Stimulated activated naive CD8-positive, alpha-beta T cell treated with anti-CD3 and anti-CD28 coated beads, Interleukin-15, Interleukin-2, amounts not matched to agents 100 ng/mL and 50 ng/mL, for 24 hours (primary cell): ENCODE data around the gene NEO1.

Source experiments
- H3K27ac Mint-ChIP-seq: one replicate; pipeline ENCODE4 v1.8.0; 2021; ENCODE audit warnings: mild to moderate bottlenecking, mixed read lengths
- H3K27me3 Mint-ChIP-seq: one replicate; pipeline ENCODE4 v1.8.0; 2021; ENCODE audit warnings: mixed read lengths
- H3K36me3 Mint-ChIP-seq: one replicate; pipeline ENCODE4 v1.8.0; 2021; ENCODE audit warnings: low read depth, mixed read lengths
- H3K4me1 Mint-ChIP-seq: one replicate; pipeline ENCODE4 v1.8.0; 2021; ENCODE audit warnings: low read depth, mixed read lengths
- H3K4me3 Mint-ChIP-seq: one replicate; pipeline ENCODE4 v1.8.0; 2021; ENCODE audit warnings: mild to moderate bottlenecking, mixed read lengths
- H3K9me3 Mint-ChIP-seq: one replicate; pipeline ENCODE4 v1.8.0; 2021; ENCODE audit warnings: mixed read lengths

Gene NEO1

GRCh38 chr15:73023071-73023470 is 29.2 kb upstream of the NEO1 start:
- Mint-ChIP-seq H3K4me3 (no peak overlapping the region), H3K27ac (no peak overlapping the region), H3K36me3 (no peaks in the 10 kb centered on the region), H3K4me1 (no peaks in the 10 kb centered on the region), H3K9me3 (no peaks in the 10 kb centered on the region), H3K27me3 (peaks cover 47% of the 10 kb centered on the region)

GRCh38 chr15:73024168-73024567 is 28.1 kb upstream of the NEO1 start:
- Mint-ChIP-seq H3K9me3 (no peaks in the 10 kb centered on the region), H3K27me3 (peaks cover 55% of the 10 kb centered on the region), H3K27ac (no peak overlapping the region)

GRCh38 chr15:73026511-73027054 is 25.7 kb upstream of the NEO1 start:
- no peaks in the 10 kb centered on the region for H3K4me1 Mint-ChIP-seq

More at GRCh38 chr15:73024168-73024567, 28.1 kb upstream of the NEO1 start:
- no peaks in the 10 kb centered on the region for H3K4me1 Mint-ChIP-seq
- no peaks in the 10 kb centered on the region for H3K36me3 Mint-ChIP-seq
- no peak overlapping the region for H3K4me3 Mint-ChIP-seq

GRCh38 chr15:73028031-73028430 is 24.2 kb upstream of the NEO1 start:
- H3K36me3 Mint-ChIP-seq: no peaks in the 10 kb centered on the region
- no peak overlapping the region for H3K27ac Mint-ChIP-seq
- no peaks in the 10 kb centered on the region for H3K4me1 Mint-ChIP-seq

More at GRCh38 chr15:73026511-73027054, 25.7 kb upstream of the NEO1 start:
- Mint-ChIP-seq H3K9me3 (no peaks in the 10 kb centered on the region), H3K27me3 (peaks cover 47% of the 10 kb centered on the region), H3K27ac (no peak overlapping the region), H3K36me3 (no peaks in the 10 kb centered on the region), H3K4me3 (no peak overlapping the region)

GRCh38 chr15:73028831-73029451 is 23.3 kb upstream of the NEO1 start:
- H3K27me3 Mint-ChIP-seq: peaks cover 43% of the 10 kb centered on the region
- H3K4me1 Mint-ChIP-seq: no peaks in the 10 kb centered on the region
- H3K9me3 Mint-ChIP-seq: no peaks in the 10 kb centered on the region
- no peak overlapping the region for H3K27ac Mint-ChIP-seq
- no peak overlapping the region for H3K4me3 Mint-ChIP-seq
- no peaks in the 10 kb centered on the region for H3K36me3 Mint-ChIP-seq

More at GRCh38 chr15:73028031-73028430, 24.2 kb upstream of the NEO1 start:
- Mint-ChIP-seq H3K9me3 (no peaks in the 10 kb centered on the region), H3K4me3 (no peak overlapping the region), H3K27me3 (peaks cover 43% of the 10 kb centered on the region)

GRCh38 chr15:73030122-73030679 is 22.1 kb upstream of the NEO1 start:
- H3K4me1 Mint-ChIP-seq: no peaks in the 10 kb centered on the region
- no peaks in the 10 kb centered on the region for H3K9me3 Mint-ChIP-seq
- H3K27ac Mint-ChIP-seq: no peak overlapping the region
- no peak overlapping the region for H3K4me3 Mint-ChIP-seq
- H3K27me3 Mint-ChIP-seq: peaks cover 49% of the 10 kb centered on the region
- no peaks in the 10 kb centered on the region for H3K36me3 Mint-ChIP-seq

GRCh38 chr15:73031648-73032047 is 20.6 kb upstream of the NEO1 start:
- Mint-ChIP-seq H3K27ac (no peak overlapping the region), H3K9me3 (no peaks in the 10 kb centered on the region), H3K27me3 (peaks cover 50% of the 10 kb centered on the region)

GRCh38 chr15:73033611-73034010 is 18.7 kb upstream of the NEO1 start:
- Mint-ChIP-seq H3K27me3 (peaks cover 41% of the 10 kb centered on the region), H3K36me3 (no peaks in the 10 kb centered on the region), H3K9me3 (no peaks in the 10 kb centered on the region), H3K4me1 (no peaks in the 10 kb centered on the region), H3K27ac (no peak overlapping the region), H3K4me3 (no peak overlapping the region)

More at GRCh38 chr15:73031648-73032047, 20.6 kb upstream of the NEO1 start:
- Mint-ChIP-seq H3K4me1 (no peaks in the 10 kb centered on the region), H3K4me3 (no peak overlapping the region), H3K36me3 (no peaks in the 10 kb centered on the region)

GRCh38 chr15:73034221-73034620 is 18.0 kb upstream of the NEO1 start:
- Mint-ChIP-seq H3K27ac (no peak overlapping the region), H3K27me3 (peaks cover 42% of the 10 kb centered on the region), H3K4me1 (no peaks in the 10 kb centered on the region), H3K9me3 (no peaks in the 10 kb centered on the region), H3K4me3 (no peak overlapping the region), H3K36me3 (no peaks in the 10 kb centered on the region)

- H3K4me3 Mint-ChIP-seq: no peak overlapping the region
- no peaks in the 10 kb centered on the region for H3K4me1 Mint-ChIP-seq
- H3K27me3 Mint-ChIP-seq: peaks cover 33% of the 10 kb centered on the region
- no peak overlapping the region for H3K27ac Mint-ChIP-seq
- no peaks in the 10 kb centered on the region for H3K9me3 Mint-ChIP-seq
- H3K36me3 Mint-ChIP-seq: no peaks in the 10 kb centered on the region
These were observed 17.0 kb upstream of the NEO1 start for GRCh38 chr15:73035221-73035620.

GRCh38 chr15:73038220-73038619 is 14.0 kb upstream of the NEO1 start:
- no peak overlapping the region for H3K4me3 Mint-ChIP-seq
- H3K27me3 Mint-ChIP-seq: peaks cover 23% of the 10 kb centered on the region
- no peaks in the 10 kb centered on the region for H3K4me1 Mint-ChIP-seq
- no peaks in the 10 kb centered on the region for H3K9me3 Mint-ChIP-seq
- H3K27ac Mint-ChIP-seq: no peak overlapping the region
- H3K36me3 Mint-ChIP-seq: no peaks in the 10 kb centered on the region

GRCh38 chr15:73046073-73046472 is 6.2 kb upstream of the NEO1 start:
- peaks cover 3% of the 10 kb centered on the region for H3K4me1 Mint-ChIP-seq
- H3K9me3 Mint-ChIP-seq: no peaks in the 10 kb centered on the region
- H3K4me3 Mint-ChIP-seq: no peak overlapping the region
- no peak overlapping the region for H3K27ac Mint-ChIP-seq
- no peaks in the 10 kb centered on the region for H3K36me3 Mint-ChIP-seq
- H3K27me3 Mint-ChIP-seq: peaks cover 34% of the 10 kb centered on the region

- Mint-ChIP-seq H3K27me3 (peaks cover 38% of the 10 kb centered on the region), H3K4me1 (peaks cover 5% of the 10 kb centered on the region), H3K9me3 (no peaks in the 10 kb centered on the region), H3K36me3 (no peaks in the 10 kb centered on the region), H3K4me3 (no peak overlapping the region), H3K27ac (no peak overlapping the region)
These were observed 4.4 kb upstream of the NEO1 start for GRCh38 chr15:73047882-73048281.

GRCh38 chr15:73048624-73049295 is 3.5 kb upstream of the NEO1 start:
- Mint-ChIP-seq H3K4me1 (peaks cover 14% of the 10 kb centered on the region), H3K27me3 (peaks cover 45% of the 10 kb centered on the region), H3K9me3 (no peaks in the 10 kb centered on the region), H3K4me3 (no peak overlapping the region), H3K36me3 (no peaks in the 10 kb centered on the region), H3K27ac (no peak overlapping the region)

- H3K4me3 Mint-ChIP-seq: no peak overlapping the region
- H3K9me3 Mint-ChIP-seq: no peaks in the 10 kb centered on the region
- no peaks in the 10 kb centered on the region for H3K36me3 Mint-ChIP-seq
- H3K27me3 Mint-ChIP-seq: peaks cover 45% of the 10 kb centered on the region
- H3K27ac Mint-ChIP-seq: no peak overlapping the region
- H3K4me1 Mint-ChIP-seq: peaks cover 14% of the 10 kb centered on the region
These were observed 2.6 kb upstream of the NEO1 start for GRCh38 chr15:73049564-73050215.
